ENCODE measurements around the gene SLC35F1.

GRCh38 chr6:118269659-118270058, 362.6 kb downstream of the SLC35F1 start:
- TF ChIP-seq CTCF (IDR thresholded peaks at IDR 0.05) = no peak
- TF ChIP-seq POLR2A (IDR thresholded peaks at IDR 0.05) = no peak
